Bronchial epithelial cell (primary cell): ENCODE data around the gene MKS1. TPM values are rescaled to one million over a fixed set of nuclear protein-coding genes. Genes with fewer than 3 reads are reported as not detected.

Experiments
- DNase-seq: peaks from one replicate; pipeline ENCODE4 v3.0.0-alpha.2; 2010; ENCODE audit warnings: low read depth
- FAIRE-seq: peaks from 2 replicates; lab custom pipeline; 2011; peaks lifted over from hg19 to GRCh38; lab: Jason Lieb, UNC
- H3K27me3 ChIP-seq: 2 replicates; pipeline ENCODE4 v1.5.1; 2011; ENCODE audit warnings: low read length; ENCODE audit not compliant: control insufficient read depth, insufficient read depth
- H3K36me3 ChIP-seq: 2 replicates; pipeline ENCODE4 v1.5.1; 2011; ENCODE audit warnings: low read length; ENCODE audit not compliant: control insufficient read depth, insufficient read depth
- H3K4me3 ChIP-seq: 2 replicates; pipeline ENCODE4 v1.5.1; 2011; ENCODE audit warnings: mild to moderate bottlenecking, low read depth, low read length, control low read depth
- CTCF ChIP-seq: IDR thresholded peaks from 2 replicates; pipeline ENCODE4 v1.5.1; 2011; ENCODE audit warnings: mild to moderate bottlenecking, moderate library complexity, low read length, control low read depth, inconsistent platforms; ENCODE audit not compliant: insufficient read depth, severe bottlenecking
- total RNA-seq: library from RNA; depleted of rRNA; stranded (reverse); fragments of >200 nt; gene quantifications from 2 replicates; pipeline ENCODE4 v1.2.1, GENCODE V29; 2014

The MKS1 gene
- total RNA-seq, 1 donor from 2014 or later: 11.1 TPM

- Histone ChIP-seq H3K27me3 (peaks cover 2% of the 10 kb centered on the region), H3K4me3 (no peak within 1 kb of the TSS), H3K36me3 (no peaks in the 10 kb centered on the region)
- DNase-seq: no peak
- peak; percentile 68 for FAIRE-seq
- no peak for TF ChIP-seq CTCF
These were observed 52.4 kb downstream of the MKS1 start, which contains the start of gene OR4D2 for GRCh38 chr17:58166682-58167081. Gene OR4D2 (plus strand): TSS chr17:58166982. CDS start chr17:58169656, 2,674 bp downstream.

GRCh38 chr17:58165981-58166380 lies 53.1 kb downstream of the MKS1 start:
- FAIRE-seq (no peak), DNase-seq (no peak)
- peaks cover 2% of the 10 kb centered on the region for H3K27me3 ChIP-seq

DNA sequence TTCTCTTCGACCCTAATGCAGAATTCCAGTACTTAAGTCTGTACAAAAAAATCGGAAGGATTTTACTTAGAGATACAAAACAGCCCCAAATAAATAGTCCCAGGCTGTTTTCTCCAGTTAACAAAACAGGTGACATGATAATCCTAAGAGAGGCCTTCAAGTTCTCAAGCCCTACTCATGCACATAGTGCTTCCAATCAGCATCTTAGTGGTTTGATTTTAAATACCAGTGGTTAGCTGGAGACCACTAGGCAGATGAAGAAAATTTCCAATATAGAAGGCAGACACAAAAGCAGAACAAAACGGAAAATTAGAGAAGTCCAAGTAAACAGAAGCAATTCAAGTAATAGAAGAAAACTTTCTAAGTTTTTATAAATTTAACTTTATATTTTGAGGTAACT lies 57.5 kb downstream of the MKS1 start:
- FAIRE-seq (no peak), DNase-seq (no peak)
- Histone ChIP-seq H3K36me3 (no peaks in the 10 kb centered on the region), H3K27me3 (peaks cover 14% of the 10 kb centered on the region), H3K4me3 (no peak overlapping the region)
- TF ChIP-seq CTCF: no peak

More at GRCh38 chr17:58165981-58166380, 53.1 kb downstream of the MKS1 start:
- H3K36me3 ChIP-seq: no peaks in the 10 kb centered on the region
- no peak overlapping the region for H3K4me3 ChIP-seq
- no peak for TF ChIP-seq CTCF

DNA sequence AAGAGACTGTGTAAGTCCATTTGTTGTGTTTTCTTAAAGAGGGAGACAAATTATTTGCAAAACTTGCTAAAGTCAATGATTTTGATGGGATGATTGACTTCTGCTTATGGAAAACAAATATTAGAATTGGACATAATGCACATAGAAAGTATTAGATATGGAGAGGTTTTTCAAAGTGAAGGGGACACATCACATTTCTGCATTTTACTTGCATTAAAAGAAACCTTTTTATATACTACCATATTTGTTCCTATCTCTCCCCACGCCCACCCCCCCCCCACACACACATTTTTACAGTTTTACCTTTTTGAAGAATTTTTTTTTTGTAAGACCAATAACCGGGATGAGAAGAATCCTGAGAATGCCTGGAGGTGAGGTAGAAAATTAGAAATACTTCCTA lies 60.9 kb downstream of the MKS1 start:
- peaks cover 16% of the 10 kb centered on the region for H3K27me3 ChIP-seq
- H3K4me3 ChIP-seq: no peak overlapping the region
- TF ChIP-seq CTCF: no peak

DNA sequence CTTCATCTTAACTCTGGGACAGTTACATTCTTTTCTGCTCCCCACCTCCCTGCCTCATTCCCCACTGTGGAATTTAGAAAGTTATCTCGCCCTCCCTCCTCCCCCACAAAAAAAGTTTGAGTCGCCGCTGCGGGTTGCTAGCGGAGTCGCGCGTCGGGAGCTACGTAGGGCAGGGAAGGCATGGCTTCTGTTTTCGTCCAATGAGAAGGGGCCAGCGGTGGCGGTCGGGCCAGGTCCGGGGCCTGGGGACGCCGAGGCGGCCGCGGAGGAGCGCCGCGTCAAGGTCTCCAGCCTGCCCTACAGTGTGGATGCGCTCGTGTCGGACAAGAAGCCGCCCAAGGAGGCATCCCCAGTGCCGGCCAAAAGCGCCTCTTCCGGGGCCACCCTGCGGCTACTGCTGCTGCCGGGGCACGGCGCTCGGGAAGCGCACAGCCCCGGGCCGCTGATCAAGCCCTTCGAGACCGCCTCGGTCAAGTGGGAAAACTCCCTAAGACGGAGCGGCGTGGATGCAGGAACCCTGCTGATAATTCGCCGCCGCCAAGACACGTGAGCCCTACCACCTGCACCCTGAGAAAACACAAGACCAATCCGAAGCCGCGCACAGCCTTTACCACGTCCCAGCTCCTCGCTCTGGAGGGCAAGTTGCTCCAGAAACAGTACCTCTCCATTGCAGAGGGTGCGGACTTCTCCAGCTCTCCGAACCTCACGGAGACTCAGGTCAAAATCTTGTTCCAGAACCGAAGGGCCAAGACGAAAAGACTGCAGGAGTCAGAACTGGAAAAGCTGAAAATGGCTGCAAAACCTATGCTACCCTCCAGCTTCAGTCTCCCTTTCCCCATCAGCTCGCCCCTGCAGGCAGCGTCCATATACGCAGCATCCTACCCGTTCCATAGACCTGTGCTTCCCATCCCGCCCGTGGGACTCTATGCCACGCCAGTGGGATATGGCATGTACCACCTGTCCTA lies 61.9 kb downstream of the MKS1 start:
- Histone ChIP-seq H3K4me3 (peak overlapping the region; percentile 4), H3K36me3 (no peaks in the 10 kb centered on the region), H3K27me3 (peaks cover 16% of the 10 kb centered on the region)
- FAIRE-seq (no peak), DNase-seq (no peak)
- no peak for TF ChIP-seq CTCF

More for the DNA sequence above, 60.9 kb downstream of the MKS1 start:
- H3K36me3 ChIP-seq: no peaks in the 10 kb centered on the region
- DNase-seq (no peak), FAIRE-seq (no peak)

Other genes starting within 250 kb of the MKS1 start
- gene VEZF1, start 231.0 kb downstream of the MKS1 start, total RNA-seq: 17.3 and 23.2 TPM in 2 replicates
- gene SRSF1, start 212.0 kb downstream of the MKS1 start, total RNA-seq: 239 and 392 TPM in 2 replicates
- gene DYNLL2, start 135.8 kb downstream of the MKS1 start, total RNA-seq: 16.8 and 27.3 TPM in 2 replicates
- not detected in 2 replicates for gene OR4D1, start 70.9 kb downstream of the MKS1 start, total RNA-seq
- not detected in 2 replicates for gene OR4D2, start 52.3 kb downstream of the MKS1 start, total RNA-seq
- gene EPX, start 26.5 kb downstream of the MKS1 start, total RNA-seq: not detected in 2 replicates
- gene LPO, start 19.3 kb upstream of the MKS1 start, total RNA-seq: not detected in 2 replicates
- gene MPO, start 61.7 kb upstream of the MKS1 start, total RNA-seq: not detected in 2 replicates
- 0.26 and 0.53 TPM in 2 replicates for gene TSPOAP1, start 109.5 kb upstream of the MKS1 start, total RNA-seq
- gene SUPT4H1, start 132.9 kb upstream of the MKS1 start, total RNA-seq: 43.1 and 52.1 TPM in 2 replicates
- 6.1 and 7.6 TPM in 2 replicates for gene RNF43, start 198.3 kb upstream of the MKS1 start, total RNA-seq